A549 (cell line): ENCODE data around the gene ALDH1A2.

Experiments used
- CTCF ChIP-seq: fragments of >200 bp; sonication (Bioruptor Twin); formaldehyde crosslinking; IDR thresholded peaks from 3 replicates; pipeline ENCODE4 v1.5.1; 2016
- EP300 ChIP-seq, 2 experiments: fragments of >200 bp; sonication (Bioruptor Twin); formaldehyde crosslinking; IDR thresholded peaks; 2 replicates in 1 of 2; 3 replicates in 1 of 2; pipeline ENCODE4 v1.6.1; 2016 to 2017
- ESRRA ChIP-seq: fragments of 150-350 bp; IDR thresholded peaks from 2 replicates; pipeline ENCODE4 v1.6.1; 2014; ENCODE audit warnings: mild to moderate bottlenecking, low read length, borderline replicate concordance
- HMGXB4 ChIP-seq: fragments of 250-450 bp; sonication (Bioruptor Pico); IDR thresholded peaks from 2 replicates; pipeline ENCODE4 v1.5.0; 2021; ENCODE audit warnings: mild to moderate bottlenecking, moderate library complexity, borderline replicate concordance
- HOXB13 ChIP-seq: fragments of 250-450 bp; sonication (Bioruptor Pico); IDR thresholded peaks from 2 replicates; pipeline ENCODE4 v1.5.0; 2020; ENCODE audit warnings: low read depth, mild to moderate bottlenecking, moderate library complexity
- PBX3 ChIP-seq: IDR thresholded peaks from 2 replicates; pipeline ENCODE4 v1.6.1; 2012
- POLR2AphosphoS2 ChIP-seq: conservative IDR thresholded peaks from 2 replicates; pipeline ENCODE4 v1.6.1; 2012; ENCODE audit warnings: low read length, improper control_type of control experiment, inconsistent platforms
- SMC3 ChIP-seq: fragments of >200 bp; sonication (Bioruptor Twin); formaldehyde crosslinking; IDR thresholded peaks from 3 replicates; pipeline ENCODE4 v1.6.1; 2018; ENCODE audit warnings: inconsistent platforms
- USF2 ChIP-seq: fragments of 450-650 bp; IDR thresholded peaks from 2 replicates; pipeline ENCODE4 v1.6.1; 2014; ENCODE audit warnings: antibody characterized with exemption

- no peak for TF ChIP-seq SMC3
- TF ChIP-seq ESRRA, result no peak
- no peak for TF ChIP-seq EP300 (IDR thresholded peaks at IDR 0.05)
- no peak for TF ChIP-seq HMGXB4 (CRISPR knock-in tag)
- TF ChIP-seq PBX3, result no peak
- TF ChIP-seq CTCF, result no peak
- no peak for TF ChIP-seq USF2
- no peak for TF ChIP-seq HOXB13
- no peak for TF ChIP-seq POLR2AphosphoS2
Measured at GRCh38 chr15:58080398-58080797, 14.9 kb upstream of the ALDH1A2 start.
